ENCODE measurements around the gene FILIP1.

Gene FILIP1

GRCh38 chr6:75302280-75302679 lies 191.3 kb downstream of the FILIP1 start:
- DNase-seq (ENCODE audit: low read depth) = no peak
- no peak for TF ChIP-seq CTCF (IDR thresholded peaks at IDR 0.05; ENCODE audit: low read depth, low read length, missing control alignments)

GRCh38 chr6:75301537-75301936 lies 192.1 kb downstream of the FILIP1 start:
- no peak for TF ChIP-seq CTCF (IDR thresholded peaks at IDR 0.05; ENCODE audit: low read depth, low read length, missing control alignments)
- no peak overlapping the region for H3K4me3 ChIP-seq (ENCODE audit: low read depth, low read length)
- DNase-seq (ENCODE audit: low read depth) = no peak

More at GRCh38 chr6:75302280-75302679, 191.3 kb downstream of the FILIP1 start:
- H3K4me3 ChIP-seq (ENCODE audit: low read depth, low read length) = no peak overlapping the region

GRCh38 chr6:75301088-75301487 lies 192.5 kb downstream of the FILIP1 start:
- no peak for TF ChIP-seq CTCF (IDR thresholded peaks at IDR 0.05; ENCODE audit: low read depth, low read length, missing control alignments)
- no peak overlapping the region for H3K4me3 ChIP-seq (ENCODE audit: low read depth, low read length)
- no peak for DNase-seq (ENCODE audit: low read depth)

- DNase-seq (ENCODE audit: low read depth) = no peak
- TF ChIP-seq CTCF (IDR thresholded peaks at IDR 0.05; ENCODE audit: low read depth, low read length, missing control alignments) = no peak
- H3K4me3 ChIP-seq (ENCODE audit: low read depth, low read length) = no peak overlapping the region
Observed at GRCh38 chr6:75300531-75300855, 193.1 kb downstream of the FILIP1 start.

GRCh38 chr6:75299801-75300530 lies 193.6 kb downstream of the FILIP1 start:
- no peak for DNase-seq (ENCODE audit: low read depth)
- TF ChIP-seq CTCF (IDR thresholded peaks at IDR 0.05; ENCODE audit: low read depth, low read length, missing control alignments) = no peak
- no peak overlapping the region for H3K4me3 ChIP-seq (ENCODE audit: low read depth, low read length)

- H3K4me3 ChIP-seq (ENCODE audit: low read depth, low read length) = no peak overlapping the region
- TF ChIP-seq CTCF (IDR thresholded peaks at IDR 0.05; ENCODE audit: low read depth, low read length, missing control alignments) = peak; percentile 46
- DNase-seq (ENCODE audit: low read depth) = no peak
Observed at GRCh38 chr6:75296811-75297779, 196.5 kb downstream of the FILIP1 start.

All from GM12864 (cell line).